ENCODE results near the gene CDYL2. TPM values are rescaled to one million over a fixed set of nuclear protein-coding genes. Genes with fewer than 3 reads are reported as not detected.

The CDYL2 gene
- total RNA-seq, 2 donors from 2014 or later = 9.9 to 12.8 TPM

DNA sequence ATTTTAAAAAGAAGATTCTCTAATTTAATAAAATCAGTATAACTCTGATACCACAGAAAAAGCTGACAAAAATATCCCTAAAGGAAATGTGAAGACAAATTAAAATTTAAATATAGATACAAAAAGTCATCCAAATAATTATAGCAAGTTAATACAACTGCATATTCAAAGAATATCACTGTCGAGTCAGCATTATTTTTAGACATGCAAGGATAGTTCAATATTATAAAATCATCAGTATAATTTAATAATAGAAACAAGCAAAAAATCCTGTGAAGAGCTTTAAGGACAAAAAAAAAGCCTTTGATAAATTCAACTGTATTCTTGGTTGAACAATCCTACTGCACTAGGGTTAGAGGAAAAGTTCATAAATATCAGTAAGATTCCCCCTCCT lies 21.0 kb upstream of the CDYL2 start:
- TF ChIP-seq, protein P1, sequence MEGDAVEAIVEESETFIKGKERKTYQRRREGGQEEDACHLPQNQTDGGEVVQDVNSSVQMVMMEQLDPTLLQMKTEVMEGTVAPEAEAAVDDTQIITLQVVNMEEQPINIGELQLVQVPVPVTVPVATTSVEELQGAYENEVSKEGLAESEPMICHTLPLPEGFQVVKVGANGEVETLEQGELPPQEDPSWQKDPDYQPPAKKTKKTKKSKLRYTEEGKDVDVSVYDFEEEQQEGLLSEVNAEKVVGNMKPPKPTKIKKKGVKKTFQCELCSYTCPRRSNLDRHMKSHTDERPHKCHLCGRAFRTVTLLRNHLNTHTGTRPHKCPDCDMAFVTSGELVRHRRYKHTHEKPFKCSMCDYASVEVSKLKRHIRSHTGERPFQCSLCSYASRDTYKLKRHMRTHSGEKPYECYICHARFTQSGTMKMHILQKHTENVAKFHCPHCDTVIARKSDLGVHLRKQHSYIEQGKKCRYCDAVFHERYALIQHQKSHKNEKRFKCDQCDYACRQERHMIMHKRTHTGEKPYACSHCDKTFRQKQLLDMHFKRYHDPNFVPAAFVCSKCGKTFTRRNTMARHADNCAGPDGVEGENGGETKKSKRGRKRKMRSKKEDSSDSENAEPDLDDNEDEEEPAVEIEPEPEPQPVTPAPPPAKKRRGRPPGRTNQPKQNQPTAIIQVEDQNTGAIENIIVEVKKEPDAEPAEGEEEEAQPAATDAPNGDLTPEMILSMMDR (conservative IDR thresholded peaks at IDR 0.05) = no peak
- no peak overlapping the region for H3K27ac Mint-ChIP-seq
- peaks cover 21% of the 10 kb centered on the region for H3K27me3 ChIP-seq (ENCODE audit: control insufficient read depth, insufficient read depth, low read length, poor library complexity, severe bottlenecking)
- peaks cover 2% of the 10 kb centered on the region for H3K9me3 Mint-ChIP-seq
- H3K4me3 ChIP-seq (ENCODE audit: low read length) = no peak overlapping the region
- no peaks in the 10 kb centered on the region for H3K36me3 Mint-ChIP-seq (ENCODE audit: low read depth)
- WGBS, 2 experiments (ENCODE audit: insufficient coverage in 1 of 2, insufficient read length in 1 of 2) = no CpG with 5 or more reads among the region's 1 CpG
- no peak overlapping the region for H3K4me3 Mint-ChIP-seq
- H3K9ac ChIP-seq (ENCODE audit: extremely low read depth, low read length, poor library complexity, severe bottlenecking) = no peak overlapping the region
- no peak for DNase-seq
- H3K4me1 Mint-ChIP-seq = no peaks in the 10 kb centered on the region
- peaks cover under 1% of the 10 kb centered on the region for H3K27me3 Mint-ChIP-seq (ENCODE audit: insufficient read depth)
- H3K9me3 ChIP-seq (ENCODE audit: control insufficient read depth, low read length) = no peaks in the 10 kb centered on the region
- H3K36me3 ChIP-seq (ENCODE audit: control insufficient read depth, insufficient read depth, low read length) = no peaks in the 10 kb centered on the region
- H3K4me1 ChIP-seq (ENCODE audit: control insufficient read depth, insufficient read depth, low read length) = no peaks in the 10 kb centered on the region
- no peak overlapping the region for H3K27ac ChIP-seq (ENCODE audit: low read depth, low read length)

DNA sequence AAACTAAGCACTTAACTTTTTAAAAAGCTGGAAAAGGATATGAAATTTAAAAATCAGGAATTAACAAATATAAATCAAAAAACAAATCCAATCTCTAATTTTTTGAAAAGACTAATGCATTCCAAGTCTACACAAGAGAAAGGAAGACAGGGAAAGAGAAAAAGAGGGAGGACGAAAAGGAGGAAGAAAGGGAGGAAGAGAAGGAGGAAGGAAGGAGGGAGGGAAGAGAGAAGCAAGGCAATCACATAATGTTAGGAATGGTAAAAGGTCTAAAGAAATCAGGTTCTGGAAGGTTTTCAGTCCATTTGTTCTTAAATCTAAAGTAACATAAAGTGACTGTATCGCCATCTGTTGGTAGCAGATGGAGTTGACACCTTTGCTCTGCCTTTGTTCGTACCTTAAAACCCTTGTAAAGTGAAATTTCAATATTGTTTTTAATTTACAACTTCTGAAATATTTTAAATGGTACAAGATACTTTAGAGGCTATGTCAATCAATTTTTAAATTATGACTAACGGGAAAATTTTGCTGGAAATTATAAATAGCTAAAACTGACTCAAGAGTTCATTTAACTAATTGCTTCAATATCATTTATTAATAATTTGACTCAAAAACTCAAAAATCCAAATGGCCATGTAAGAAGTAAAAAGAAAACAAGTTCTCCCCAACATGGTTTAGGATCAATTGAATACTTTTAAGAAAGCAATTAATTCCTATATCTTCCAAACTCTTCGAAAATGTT lies 20.4 kb upstream of the CDYL2 start:
- no peaks in the 10 kb centered on the region for H3K36me3 Mint-ChIP-seq (ENCODE audit: low read depth)
- Histone ChIP-seq H3K27me3 (ENCODE audit: control insufficient read depth, insufficient read depth, low read length, poor library complexity, severe bottlenecking) (peaks cover 15% of the 10 kb centered on the region), H3K9me3 (ENCODE audit: control insufficient read depth, low read length) (no peaks in the 10 kb centered on the region), H3K36me3 (ENCODE audit: control insufficient read depth, insufficient read depth, low read length) (no peaks in the 10 kb centered on the region), H3K4me3 (ENCODE audit: low read length) (no peak overlapping the region), H3K9ac (ENCODE audit: extremely low read depth, low read length, poor library complexity, severe bottlenecking) (no peak overlapping the region), H3K4me1 (ENCODE audit: control insufficient read depth, insufficient read depth, low read length) (no peaks in the 10 kb centered on the region), H3K27ac (ENCODE audit: low read depth, low read length) (no peak overlapping the region)
- H3K27ac Mint-ChIP-seq = no peak overlapping the region
- no peak overlapping the region for H3K4me3 Mint-ChIP-seq
- WGBS, 2 experiments (ENCODE audit: insufficient coverage in 1 of 2, insufficient read length in 1 of 2) = 11 to 18% methylated on average over 1 to 4 of the region's 5 CpGs
- H3K9me3 Mint-ChIP-seq = peaks cover 2% of the 10 kb centered on the region
- H3K27me3 Mint-ChIP-seq (ENCODE audit: insufficient read depth) = no peaks in the 10 kb centered on the region
- TF ChIP-seq, protein P1 (conservative IDR thresholded peaks at IDR 0.05) = peak; percentile 90
- H3K4me1 Mint-ChIP-seq = no peaks in the 10 kb centered on the region
- peak; percentile 65 for DNase-seq

DNA sequence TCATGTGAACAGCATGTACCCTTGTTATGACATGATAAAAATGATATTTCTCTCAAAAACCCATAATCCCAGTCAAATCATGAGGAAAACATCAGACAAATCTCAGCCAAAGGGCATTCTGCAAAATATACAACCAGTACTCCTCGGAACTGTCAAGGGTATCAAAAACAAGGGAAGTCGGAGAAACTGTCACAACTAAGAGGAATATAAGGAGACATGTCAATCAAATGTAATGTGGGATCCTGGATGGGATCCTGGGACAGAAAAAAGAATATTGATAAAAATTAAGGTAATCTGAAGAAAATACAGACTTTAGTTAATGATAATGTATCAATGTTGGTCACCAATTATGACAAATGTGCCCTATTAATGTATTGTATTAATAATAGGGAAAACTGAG lies 15.6 kb upstream of the CDYL2 start:
- no peaks in the 10 kb centered on the region for H3K36me3 ChIP-seq (ENCODE audit: control insufficient read depth, insufficient read depth, low read length)
- no peaks in the 10 kb centered on the region for H3K4me1 Mint-ChIP-seq
- no peak for DNase-seq
- TF ChIP-seq, protein P1 (conservative IDR thresholded peaks at IDR 0.05) = no peak
- H3K4me3 Mint-ChIP-seq = no peak overlapping the region
- H3K4me1 ChIP-seq (ENCODE audit: control insufficient read depth, insufficient read depth, low read length) = no peaks in the 10 kb centered on the region
- H3K4me3 ChIP-seq (ENCODE audit: low read length) = no peak overlapping the region
- H3K27me3 Mint-ChIP-seq (ENCODE audit: insufficient read depth) = peaks cover 3% of the 10 kb centered on the region
- H3K36me3 Mint-ChIP-seq (ENCODE audit: low read depth) = no peaks in the 10 kb centered on the region
- H3K27ac ChIP-seq (ENCODE audit: low read depth, low read length) = no peak overlapping the region
- no peaks in the 10 kb centered on the region for H3K27me3 ChIP-seq (ENCODE audit: control insufficient read depth, insufficient read depth, low read length, poor library complexity, severe bottlenecking)
- no peak overlapping the region for H3K27ac Mint-ChIP-seq
- H3K9me3 ChIP-seq (ENCODE audit: control insufficient read depth, low read length) = no peaks in the 10 kb centered on the region
- no peak overlapping the region for H3K9ac ChIP-seq (ENCODE audit: extremely low read depth, low read length, poor library complexity, severe bottlenecking)
- peaks cover 2% of the 10 kb centered on the region for H3K9me3 Mint-ChIP-seq
- 85% methylated on average over 2 of the region's 2 CpGs; no CpG with 5 or more reads in 1 of the 2 experiments for WGBS, 2 experiments (ENCODE audit: insufficient coverage in 1 of 2, insufficient read length in 1 of 2)

All from endodermal cell (in vitro differentiated cells).